ENCODE results near the gene SMO.

SMO gene

GRCh38 chr7:129188372-129188891 is at the start of gene SMO:
Gene SMO (plus strand): TSS chr7:129188633. CDS start chr7:129189152, 519 bp downstream.
- FAIRE-seq, result no peak

- FAIRE-seq, result no peak
These were observed 44.7 kb upstream of the SMO start for GRCh38 chr7:129143724-129144094.

GRCh38 chr7:129144095-129144833 is 44.2 kb upstream of the SMO start, which contains the start of gene TSPAN33:
Gene TSPAN33 (plus strand): TSS chr7:129144707. CDS start chr7:129144981, 274 bp downstream.
- FAIRE-seq, result no peak

GRCh38 chr7:129144834-129145668 is 43.4 kb upstream of the SMO start:
- no peak for FAIRE-seq

- no peak for FAIRE-seq
These were observed 42.0 kb upstream of the SMO start for GRCh38 chr7:129146237-129146979.

- no peak for FAIRE-seq
These were observed 40.7 kb upstream of the SMO start for GRCh38 chr7:129147731-129148130.

- FAIRE-seq, result no peak
These were observed 38.9 kb upstream of the SMO start for GRCh38 chr7:129149511-129149910.

- no peak for FAIRE-seq
These were observed 38.0 kb upstream of the SMO start for GRCh38 chr7:129150199-129150996.

GRCh38 chr7:129157651-129158050 is 30.8 kb upstream of the SMO start:
- no peak for FAIRE-seq

GRCh38 chr7:129159539-129159938 is 28.9 kb upstream of the SMO start:
- FAIRE-seq, result no peak

GRCh38 chr7:129160161-129160905 is 28.1 kb upstream of the SMO start:
- no peak for FAIRE-seq

- FAIRE-seq, result no peak
These were observed 26.8 kb upstream of the SMO start for GRCh38 chr7:129161524-129162225.

- no peak for FAIRE-seq
These were observed 25.7 kb upstream of the SMO start for GRCh38 chr7:129162732-129163131.

- no peak for FAIRE-seq
These were observed 24.4 kb upstream of the SMO start for GRCh38 chr7:129163875-129164544.

- FAIRE-seq, result no peak
These were observed 21.7 kb upstream of the SMO start for GRCh38 chr7:129166745-129167144.

GRCh38 chr7:129167817-129168216 is 20.6 kb upstream of the SMO start:
- FAIRE-seq, result no peak

GRCh38 chr7:129168231-129169021 is 20.0 kb upstream of the SMO start:
- FAIRE-seq, result no peak

GRCh38 chr7:129169171-129169671 is 19.2 kb upstream of the SMO start:
- no peak for FAIRE-seq
